Ishikawa (cell line): ENCODE measurements around the gene AVPR1A.

Experiments
- CREB1 ChIP-seq: IDR thresholded peaks from 2 replicates; pipeline ENCODE4 v1.6.1; 2012; ENCODE audit warnings: low read depth
- EGR1 ChIP-seq: IDR thresholded peaks from 2 replicates; pipeline ENCODE4 v1.6.1; 2012
- EP300 ChIP-seq: IDR thresholded peaks from 2 replicates; pipeline ENCODE4 v1.6.1; 2012; ENCODE audit warnings: borderline replicate concordance
- FOXM1 ChIP-seq: IDR thresholded peaks from 2 replicates; pipeline ENCODE4 v1.6.1; 2012; ENCODE audit warnings: low read depth, borderline replicate concordance
- NFIC ChIP-seq: IDR thresholded peaks from 2 replicates; pipeline ENCODE4 v1.6.1; 2012
- RAD21 ChIP-seq: IDR thresholded peaks from 2 replicates; pipeline ENCODE4 v1.6.1; 2012; ENCODE audit warnings: low read depth
- TAF1 ChIP-seq: IDR thresholded peaks from 2 replicates; pipeline ENCODE4 v1.6.1; 2012; ENCODE audit warnings: low read depth, mild to moderate bottlenecking
- TCF12 ChIP-seq: IDR thresholded peaks from 2 replicates; pipeline ENCODE4 v1.6.1; 2012; ENCODE audit warnings: low read depth
- TEAD4 ChIP-seq: IDR thresholded peaks from 2 replicates; pipeline ENCODE4 v1.6.1; 2012
- YY1 ChIP-seq: IDR thresholded peaks from 2 replicates; pipeline ENCODE4 v1.6.1; 2012; ENCODE audit warnings: low read depth
- ZBTB7A ChIP-seq: IDR thresholded peaks from 2 replicates; pipeline ENCODE4 v1.6.1; 2012; ENCODE audit warnings: low read depth
- TF ChIP-seq, protein P1 (sequence below): IDR thresholded peaks from 2 replicates; pipeline ENCODE4 v1.6.1; 2012
- TF ChIP-seq, protein P2 (sequence below): IDR thresholded peaks from 2 replicates; pipeline ENCODE4 v1.6.1; 2012
- TF ChIP-seq, protein P3 (sequence below): IDR thresholded peaks from 2 replicates; pipeline ENCODE4 v1.6.1; 2012; ENCODE audit warnings: low read depth, mild to moderate bottlenecking

DNA sequence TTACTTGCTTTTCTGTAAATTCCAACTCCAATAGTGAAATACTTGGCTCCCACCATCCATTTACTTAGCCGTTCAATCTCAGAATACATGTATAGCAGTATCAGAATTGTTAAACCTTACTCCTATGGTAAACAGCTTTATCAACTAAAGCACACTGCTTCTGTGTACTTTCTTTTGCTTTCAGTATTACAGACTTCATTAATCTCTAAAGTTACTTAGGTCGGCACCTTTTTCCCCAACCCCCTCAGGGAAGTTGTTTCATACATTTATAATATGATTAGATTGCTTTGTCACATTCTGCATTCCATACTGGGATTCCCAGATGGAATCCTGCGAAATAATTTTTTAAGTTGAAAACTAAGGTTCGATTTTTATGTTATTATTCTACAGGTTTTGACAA, 12.5 kb downstream of the AVPR1A start:
- TF ChIP-seq EGR1 (no peak), YY1 (no peak), EP300 (no peak), TEAD4 (no peak), FOXM1 (no peak), TAF1 (no peak), RAD21 (no peak), ZBTB7A (no peak), CREB1 (no peak), NFIC (no peak), TCF12 (no peak)
- TF ChIP-seq, protein P1, sequence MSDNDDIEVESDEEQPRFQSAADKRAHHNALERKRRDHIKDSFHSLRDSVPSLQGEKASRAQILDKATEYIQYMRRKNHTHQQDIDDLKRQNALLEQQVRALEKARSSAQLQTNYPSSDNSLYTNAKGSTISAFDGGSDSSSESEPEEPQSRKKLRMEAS = no peak
- TF ChIP-seq, protein P2, sequence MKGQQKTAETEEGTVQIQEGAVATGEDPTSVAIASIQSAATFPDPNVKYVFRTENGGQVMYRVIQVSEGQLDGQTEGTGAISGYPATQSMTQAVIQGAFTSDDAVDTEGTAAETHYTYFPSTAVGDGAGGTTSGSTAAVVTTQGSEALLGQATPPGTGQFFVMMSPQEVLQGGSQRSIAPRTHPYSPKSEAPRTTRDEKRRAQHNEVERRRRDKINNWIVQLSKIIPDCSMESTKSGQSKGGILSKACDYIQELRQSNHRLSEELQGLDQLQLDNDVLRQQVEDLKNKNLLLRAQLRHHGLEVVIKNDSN = no peak
- TF ChIP-seq, protein P3, sequence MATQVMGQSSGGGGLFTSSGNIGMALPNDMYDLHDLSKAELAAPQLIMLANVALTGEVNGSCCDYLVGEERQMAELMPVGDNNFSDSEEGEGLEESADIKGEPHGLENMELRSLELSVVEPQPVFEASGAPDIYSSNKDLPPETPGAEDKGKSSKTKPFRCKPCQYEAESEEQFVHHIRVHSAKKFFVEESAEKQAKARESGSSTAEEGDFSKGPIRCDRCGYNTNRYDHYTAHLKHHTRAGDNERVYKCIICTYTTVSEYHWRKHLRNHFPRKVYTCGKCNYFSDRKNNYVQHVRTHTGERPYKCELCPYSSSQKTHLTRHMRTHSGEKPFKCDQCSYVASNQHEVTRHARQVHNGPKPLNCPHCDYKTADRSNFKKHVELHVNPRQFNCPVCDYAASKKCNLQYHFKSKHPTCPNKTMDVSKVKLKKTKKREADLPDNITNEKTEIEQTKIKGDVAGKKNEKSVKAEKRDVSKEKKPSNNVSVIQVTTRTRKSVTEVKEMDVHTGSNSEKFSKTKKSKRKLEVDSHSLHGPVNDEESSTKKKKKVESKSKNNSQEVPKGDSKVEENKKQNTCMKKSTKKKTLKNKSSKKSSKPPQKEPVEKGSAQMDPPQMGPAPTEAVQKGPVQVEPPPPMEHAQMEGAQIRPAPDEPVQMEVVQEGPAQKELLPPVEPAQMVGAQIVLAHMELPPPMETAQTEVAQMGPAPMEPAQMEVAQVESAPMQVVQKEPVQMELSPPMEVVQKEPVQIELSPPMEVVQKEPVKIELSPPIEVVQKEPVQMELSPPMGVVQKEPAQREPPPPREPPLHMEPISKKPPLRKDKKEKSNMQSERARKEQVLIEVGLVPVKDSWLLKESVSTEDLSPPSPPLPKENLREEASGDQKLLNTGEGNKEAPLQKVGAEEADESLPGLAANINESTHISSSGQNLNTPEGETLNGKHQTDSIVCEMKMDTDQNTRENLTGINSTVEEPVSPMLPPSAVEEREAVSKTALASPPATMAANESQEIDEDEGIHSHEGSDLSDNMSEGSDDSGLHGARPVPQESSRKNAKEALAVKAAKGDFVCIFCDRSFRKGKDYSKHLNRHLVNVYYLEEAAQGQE = no peak
